ENCODE data around the gene ZNF638.

- TF ChIP-seq CTCF (IDR thresholded peaks at IDR 0.05; ENCODE audit: low read length) (no peak), EZH2 (IDR thresholded peaks at IDR 0.05; ENCODE audit: borderline replicate concordance, low read length) (no peak)
Observed at GRCh38 chr2:71402427-71402826, 70.8 kb downstream of the ZNF638 start.

All from OCI-LY1 (cell line).